Measurements from ENCODE around the gene SHISA5. TPM values are rescaled to one million over a fixed set of nuclear protein-coding genes. Genes with fewer than 3 reads are reported as not detected.

Gene SHISA5
- total and polyA plus RNA-seq, 2 of the 4 experiments (the other 2 are of a cell fraction), result 82.3 to 162 TPM

DNA sequence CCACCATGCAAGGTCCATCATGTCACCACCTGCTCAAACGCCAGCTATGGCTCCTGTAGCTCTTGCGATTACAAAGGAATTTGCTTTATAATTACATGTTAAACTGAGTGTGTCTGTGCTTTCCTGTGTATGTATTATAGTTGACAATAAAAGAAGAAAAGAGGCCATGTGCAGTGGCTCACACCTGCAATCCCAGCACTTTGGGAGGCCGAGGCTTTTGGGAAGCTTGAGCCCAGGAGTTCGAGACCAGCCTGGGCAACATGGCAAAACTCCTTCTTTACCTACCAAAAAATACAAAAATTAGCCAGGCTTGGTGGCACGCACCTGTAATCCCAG lies 30.4 kb downstream of the SHISA5 start:
- dilution Hi-C loops (cut with HindIII; ENCODE audit: low sequenced_read_pairs, unreplicated experiment) (no loop called here), intact Hi-C loops (cut with micrococcal nuclease) (loop anchor here (2.0 kb wide), 2 partner anchors 75 to 161 kb away; partner anchors contain the start of gene SLC26A6), in situ Hi-C loops (cut with MboI; ENCODE audit: low sequenced_read_pairs) (no loop called here)
- H3K4me2 ChIP-seq (ENCODE audit: low read depth, low read length), result 0 out of 2 replicates have a peak overlapping the region, but pooled peaks have one; percentile 10
- H2BK120ac ChIP-seq (ENCODE audit: low read depth, low read length), result peak overlapping the region; percentile 55; the same call in 1 of the 2 replicates
- H3K56ac ChIP-seq (ENCODE audit: extremely low read depth, insufficient read depth, low read length), result no peak overlapping the region
- no peak for TF ChIP-seq MAZ (IDR thresholded peaks at IDR 0.05; ENCODE audit: borderline replicate concordance, low read depth, low read length)
- TF ChIP-seq RAD21 (IDR thresholded peaks at IDR 0.05; ENCODE audit: low read length), result no peak
- TF ChIP-seq FOS (IDR thresholded peaks at IDR 0.05; ENCODE audit: low read depth, low read length), result no peak
- TF ChIP-seq, protein P1, sequence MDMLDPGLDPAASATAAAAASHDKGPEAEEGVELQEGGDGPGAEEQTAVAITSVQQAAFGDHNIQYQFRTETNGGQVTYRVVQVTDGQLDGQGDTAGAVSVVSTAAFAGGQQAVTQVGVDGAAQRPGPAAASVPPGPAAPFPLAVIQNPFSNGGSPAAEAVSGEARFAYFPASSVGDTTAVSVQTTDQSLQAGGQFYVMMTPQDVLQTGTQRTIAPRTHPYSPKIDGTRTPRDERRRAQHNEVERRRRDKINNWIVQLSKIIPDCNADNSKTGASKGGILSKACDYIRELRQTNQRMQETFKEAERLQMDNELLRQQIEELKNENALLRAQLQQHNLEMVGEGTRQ (IDR thresholded peaks at IDR 0.05; ENCODE audit: low read depth, low read length), result no peak
- no peak for TF ChIP-seq BHLHE40 (IDR thresholded peaks at IDR 0.05; ENCODE audit: low read depth, low read length)
- BruUV-seq (replicated peaks), result no TSS peak
- peaks cover 4 to 46% of the 10 kb centered on the region in 2 experiments for H3K79me1 ChIP-seq (ENCODE audit: low read depth in 1 of 2, low read length in 2 of 2)
- peak overlapping the region; percentile 71; the same call in 1 of the 2 replicates for H3K14ac ChIP-seq (replicated peaks; ENCODE audit: low read depth, low read length)
- H2AK9ac ChIP-seq (replicated peaks; ENCODE audit: low read depth, low read length, poor library complexity), result peak overlapping the region; percentile 99
- H2BK20ac ChIP-seq (ENCODE audit: low read depth, low read length), result no peak overlapping the region
- ChIA-PET POLR2A (ENCODE audit: unreplicated experiment) (interaction anchor here (0.6 kb wide), 1 partner anchor 10 kb away, joined by 3 read pairs; no protein-coding TSS in a partner anchor), CTCF (interaction anchor here (0.5 to 1.1 kb wide), 3 partner anchors 36 to 57 kb away, joined by 3 to 4 read pairs (median 3); no protein-coding TSS in a partner anchor)
- H2BK5ac ChIP-seq (ENCODE audit: low read depth, low read length, poor library complexity, severe bottlenecking), result peak overlapping the region; percentile 73
- peaks cover 19% of the 10 kb centered on the region for H3K36me3 ChIP-seq (ENCODE audit: control insufficient read depth, insufficient read depth, low read length)
- no peak overlapping the region for H3K9ac ChIP-seq (ENCODE audit: low read depth, low read length)
- H3K4ac ChIP-seq (ENCODE audit: low read depth, low read length), result peak overlapping the region; percentile 47
- H3K27ac ChIP-seq (ENCODE audit: insufficient read depth, low read length), result peak overlapping the region; percentile 61
- H3K18ac ChIP-seq (ENCODE audit: low read depth, low read length), result no peak overlapping the region
- no peaks in the 10 kb centered on the region for H3K27me3 ChIP-seq (ENCODE audit: control insufficient read depth, insufficient read depth, low read length)
- peaks cover 12% of the 10 kb centered on the region; the same call in 1 of the 2 replicates for H3K9me1 ChIP-seq (ENCODE audit: insufficient read depth, low read length)
- no peak overlapping the region for H3K4me3 ChIP-seq (ENCODE audit: insufficient read depth, low read depth, low read length)
- H3K9me3 ChIP-seq (ENCODE audit: control insufficient read depth, insufficient read depth, low read length), result no peaks in the 10 kb centered on the region
- peak overlapping the region; percentile 87 to 91 for H4K8ac ChIP-seq (ENCODE audit: low read depth in 2 of 2, low read length in 2 of 2)
- DNase-seq (no peak), ATAC-seq (ENCODE audit: low read depth) (no peak)
- peaks cover 6% of the 10 kb centered on the region for H3K4me1 ChIP-seq (ENCODE audit: control insufficient read depth, insufficient read depth, low read length)
- H2AK5ac ChIP-seq (ENCODE audit: low read depth, low read length), result peak overlapping the region; percentile 89
- peak overlapping the region; percentile 59; the same call in 1 of the 2 replicates for H4K91ac ChIP-seq (ENCODE audit: insufficient read depth, low read depth, low read length)
- WGBS, 2 experiments (ENCODE audit: extremely low coverage in 2 of 2, insufficient read length in 1 of 2), result 40% methylated on average over 1 of the region's 5 CpGs; no CpG with 5 or more reads in 1 of the 2 experiments
- 0 out of 3 replicates have a peak overlapping the region, but pooled peaks have one; percentile 9 for H2BK15ac ChIP-seq (ENCODE audit: low read depth, low read length)
- no peak overlapping the region for H3K23ac ChIP-seq (ENCODE audit: low read depth, low read length)
- H4K20me1 ChIP-seq (ENCODE audit: insufficient read depth, low read length), result no peaks in the 10 kb centered on the region; the same call in 1 of the 2 replicates
- peak overlapping the region; percentile 95 for H2AFZ ChIP-seq (replicated peaks; ENCODE audit: low read length, poor library complexity)
- peak overlapping the region; percentile 28 for H4K5ac ChIP-seq (ENCODE audit: low read depth, low read length)
